Kidney epithelial cell (primary cell): ENCODE data around the gene PARPBP. TPM values are rescaled to one million over a fixed set of nuclear protein-coding genes. Genes with fewer than 3 reads are reported as not detected.
A peak's percentile ranks its signal among the peaks of the same experiment; 100 is the strongest.
"Not testable (repeated sequence)": the region's sequence is repeated elsewhere in the genome, so short reads cannot be mapped to it uniquely, and the experiment has no call there.

Experiments used
- DNase-seq: peaks from one replicate; pipeline ENCODE4 v3.0.0-alpha.2; 2010; ENCODE audit warnings: low read depth
- H3K27me3 ChIP-seq: 2 replicates; pipeline ENCODE4 v1.6.0; 2011; ENCODE audit warnings: low read length; ENCODE audit not compliant: control insufficient read depth, insufficient read depth
- H3K36me3 ChIP-seq: 2 replicates; pipeline ENCODE4 v1.5.1; 2011; ENCODE audit warnings: low read length; ENCODE audit not compliant: control insufficient read depth, insufficient read depth
- H3K4me3 ChIP-seq: 2 replicates; pipeline ENCODE4 v1.5.1; 2011; ENCODE audit warnings: low read depth, mild to moderate bottlenecking, control low read depth, low read length
- total RNA-seq: library from RNA; depleted of rRNA; stranded (reverse); fragments of >200 nt; gene quantifications from 2 replicates; pipeline ENCODE4 v1.2.3, GENCODE V29; 2015
- TF ChIP-seq, protein P1 (sequence below): IDR thresholded peaks from 2 replicates; pipeline ENCODE4 v1.5.1; 2011; ENCODE audit warnings: mild to moderate bottlenecking, moderate library complexity, low read length, control low read depth, inconsistent platforms; ENCODE audit not compliant: insufficient read depth, poor library complexity, severe bottlenecking

The PARPBP gene, protein sequence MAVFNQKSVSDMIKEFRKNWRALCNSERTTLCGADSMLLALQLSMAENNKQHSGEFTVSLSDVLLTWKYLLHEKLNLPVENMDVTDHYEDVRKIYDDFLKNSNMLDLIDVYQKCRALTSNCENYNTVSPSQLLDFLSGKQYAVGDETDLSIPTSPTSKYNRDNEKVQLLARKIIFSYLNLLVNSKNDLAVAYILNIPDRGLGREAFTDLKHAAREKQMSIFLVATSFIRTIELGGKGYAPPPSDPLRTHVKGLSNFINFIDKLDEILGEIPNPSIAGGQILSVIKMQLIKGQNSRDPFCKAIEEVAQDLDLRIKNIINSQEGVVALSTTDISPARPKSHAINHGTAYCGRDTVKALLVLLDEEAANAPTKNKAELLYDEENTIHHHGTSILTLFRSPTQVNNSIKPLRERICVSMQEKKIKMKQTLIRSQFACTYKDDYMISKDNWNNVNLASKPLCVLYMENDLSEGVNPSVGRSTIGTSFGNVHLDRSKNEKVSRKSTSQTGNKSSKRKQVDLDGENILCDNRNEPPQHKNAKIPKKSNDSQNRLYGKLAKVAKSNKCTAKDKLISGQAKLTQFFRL
- 5.6 and 5.9 TPM in 2 replicates for total RNA-seq

DNA sequence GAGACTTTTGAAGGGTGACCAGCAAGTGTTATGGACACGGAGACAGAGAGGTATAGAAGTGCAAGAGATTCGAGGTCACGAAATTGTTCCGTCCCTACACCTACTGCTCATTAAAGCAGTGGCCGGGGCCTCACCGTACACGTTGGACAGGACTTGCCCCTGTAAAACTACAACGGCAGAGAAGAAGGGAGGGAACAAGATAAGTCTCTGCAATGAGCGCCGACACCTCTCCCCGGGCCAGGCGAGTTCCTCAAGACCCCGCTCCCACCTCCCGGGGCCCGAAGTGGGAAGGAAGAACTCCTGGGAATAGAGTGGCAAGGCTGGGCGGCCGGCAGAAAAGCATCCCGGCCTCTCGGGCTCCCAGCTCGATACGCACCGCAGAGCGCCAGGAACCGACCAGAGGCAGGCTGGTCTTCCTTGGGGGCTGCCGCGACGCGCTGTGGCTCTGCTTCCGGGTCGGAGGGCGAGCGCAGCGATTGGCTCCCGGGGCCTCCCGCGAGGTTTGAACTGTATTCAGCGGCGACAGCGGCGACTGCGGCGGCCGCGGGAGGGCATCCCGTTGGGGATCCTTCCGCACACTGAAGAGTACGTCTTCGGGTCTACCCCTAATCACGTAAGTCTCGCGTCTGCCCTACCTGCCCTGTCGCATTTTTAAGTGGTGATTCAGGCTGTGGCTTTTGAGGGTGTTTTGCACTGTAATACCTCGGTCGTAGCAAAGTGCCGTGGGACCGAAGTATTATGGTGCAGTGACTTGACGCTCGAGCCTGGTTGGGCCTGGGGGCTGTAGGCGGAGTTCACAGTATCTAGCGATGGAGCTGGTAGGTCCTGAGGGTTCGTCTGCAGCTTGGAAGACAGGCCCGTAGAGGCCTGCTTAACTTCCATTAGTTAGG, at the start of gene PARPBP, which contains the start of gene NUP37:
Gene PARPBP, plus strand, starts transcription at position 510 of the 890 bp plus-strand sequence. CDS start 3,706 bp downstream, outside the sequence.
Gene NUP37, minus strand, starts transcription at position 441 of the 890 bp plus-strand sequence. CDS start 1,596 bp downstream, outside the sequence.
- H3K4me3 ChIP-seq: peak within 1 kb of the TSS; percentile 94
- DNase-seq: peak; percentile 52
- H3K27me3 ChIP-seq: no peaks in the 10 kb centered on the region
- TF ChIP-seq, protein P1, sequence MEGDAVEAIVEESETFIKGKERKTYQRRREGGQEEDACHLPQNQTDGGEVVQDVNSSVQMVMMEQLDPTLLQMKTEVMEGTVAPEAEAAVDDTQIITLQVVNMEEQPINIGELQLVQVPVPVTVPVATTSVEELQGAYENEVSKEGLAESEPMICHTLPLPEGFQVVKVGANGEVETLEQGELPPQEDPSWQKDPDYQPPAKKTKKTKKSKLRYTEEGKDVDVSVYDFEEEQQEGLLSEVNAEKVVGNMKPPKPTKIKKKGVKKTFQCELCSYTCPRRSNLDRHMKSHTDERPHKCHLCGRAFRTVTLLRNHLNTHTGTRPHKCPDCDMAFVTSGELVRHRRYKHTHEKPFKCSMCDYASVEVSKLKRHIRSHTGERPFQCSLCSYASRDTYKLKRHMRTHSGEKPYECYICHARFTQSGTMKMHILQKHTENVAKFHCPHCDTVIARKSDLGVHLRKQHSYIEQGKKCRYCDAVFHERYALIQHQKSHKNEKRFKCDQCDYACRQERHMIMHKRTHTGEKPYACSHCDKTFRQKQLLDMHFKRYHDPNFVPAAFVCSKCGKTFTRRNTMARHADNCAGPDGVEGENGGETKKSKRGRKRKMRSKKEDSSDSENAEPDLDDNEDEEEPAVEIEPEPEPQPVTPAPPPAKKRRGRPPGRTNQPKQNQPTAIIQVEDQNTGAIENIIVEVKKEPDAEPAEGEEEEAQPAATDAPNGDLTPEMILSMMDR: no peak
- H3K36me3 ChIP-seq: no peaks in the 10 kb centered on the region

DNA sequence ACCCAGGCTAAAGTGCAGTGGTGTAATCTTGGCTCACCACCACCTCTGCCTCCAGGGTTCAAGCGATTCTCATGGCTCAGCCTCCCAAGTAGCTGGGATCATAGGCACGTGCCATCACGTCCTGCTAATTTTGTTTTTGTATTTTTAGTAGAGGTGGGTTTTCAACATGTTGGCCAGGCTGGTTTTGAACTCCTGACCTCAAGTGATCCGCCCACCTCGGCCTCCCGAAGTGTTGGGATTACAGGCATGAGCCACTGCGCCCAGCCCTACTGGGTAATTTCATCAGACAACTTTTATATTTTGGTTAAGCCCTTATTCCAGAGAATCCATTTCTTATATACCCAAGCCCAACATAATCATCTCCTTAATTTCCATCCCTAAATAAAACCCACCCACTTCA, 47.9 kb upstream of the PARPBP start:
- not testable (repeated sequence) for DNase-seq, H3K36me3 ChIP-seq, H3K27me3 ChIP-seq, H3K4me3 ChIP-seq

DNA sequence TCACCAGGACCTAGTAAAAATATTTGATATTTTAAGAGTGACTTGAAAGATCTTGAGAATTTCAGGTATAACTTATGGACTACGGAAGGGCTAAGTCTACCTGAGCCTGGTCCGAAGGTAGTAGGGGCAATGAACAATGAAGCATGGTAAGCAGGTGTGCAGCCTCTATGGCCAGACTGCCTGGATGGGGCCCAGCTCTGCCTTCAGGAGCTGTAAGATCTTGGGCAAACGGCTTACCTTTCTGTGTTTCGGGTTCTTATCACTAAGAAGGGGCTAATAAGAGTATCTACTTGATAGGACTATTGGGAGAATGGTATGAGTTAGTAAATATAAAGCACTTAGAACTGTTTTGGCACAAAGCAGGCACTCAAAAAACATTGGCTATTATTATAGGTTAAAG, 39.1 kb upstream of the PARPBP start:
- no peaks in the 10 kb centered on the region for H3K27me3 ChIP-seq
- no peak for DNase-seq
- H3K36me3 ChIP-seq: peaks cover 1% of the 10 kb centered on the region
- TF ChIP-seq, protein P1: no peak
- H3K4me3 ChIP-seq: no peak overlapping the region

DNA sequence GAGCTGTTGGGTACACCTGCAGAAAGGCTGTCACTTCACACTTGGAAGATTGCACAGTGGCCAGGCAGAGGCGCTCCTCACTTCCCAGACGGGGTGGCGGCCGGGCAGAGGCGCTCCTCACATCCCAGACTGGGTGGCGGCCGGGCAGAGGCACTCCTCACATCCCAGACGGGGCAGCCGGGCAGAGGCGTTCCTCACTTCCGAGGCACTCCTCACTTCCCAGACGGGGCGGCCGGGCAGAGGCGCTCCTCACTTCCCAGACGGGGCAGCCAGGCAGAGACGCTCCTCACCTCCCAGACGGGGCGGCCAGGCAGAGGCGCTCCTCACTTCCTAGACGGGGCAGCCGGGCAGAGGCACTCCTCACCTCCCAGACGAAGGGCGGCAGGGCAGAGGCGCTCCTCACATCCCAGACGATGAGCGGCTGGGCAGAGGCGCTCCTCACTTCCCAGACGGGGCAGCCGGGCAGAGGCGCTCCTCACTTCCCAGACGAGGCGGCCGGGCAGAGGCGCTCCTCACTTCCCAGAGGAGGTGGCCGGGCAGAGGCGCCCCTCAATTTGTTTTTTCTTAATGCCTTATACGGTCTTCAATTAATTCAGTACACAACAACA, 30.7 kb upstream of the PARPBP start:
- H3K4me3 ChIP-seq, H3K36me3 ChIP-seq, H3K27me3 ChIP-seq, DNase-seq: not testable (repeated sequence)

DNA sequence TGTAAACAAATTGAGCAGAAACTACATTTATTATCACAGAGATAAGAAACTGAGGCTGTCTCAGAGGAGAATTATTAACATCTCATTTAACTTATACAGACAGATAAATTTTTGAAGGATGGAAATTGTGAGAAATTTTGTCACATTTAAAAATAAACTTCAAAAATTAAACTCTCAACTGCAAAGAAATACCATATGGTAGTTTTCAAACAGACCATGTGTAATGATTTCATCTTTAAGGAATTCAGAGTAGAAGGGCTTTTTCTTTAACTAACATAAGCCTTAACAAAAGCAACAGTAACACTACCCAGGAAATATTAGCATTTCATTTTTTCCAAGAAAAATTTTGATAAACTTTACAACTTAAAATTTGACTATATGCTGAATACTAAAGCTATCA, 26.7 kb upstream of the PARPBP start:
- TF ChIP-seq, protein P1: no peak
- H3K36me3 ChIP-seq: no peaks in the 10 kb centered on the region
- no peak overlapping the region for H3K4me3 ChIP-seq
- H3K27me3 ChIP-seq: no peaks in the 10 kb centered on the region
- DNase-seq: no peak

DNA sequence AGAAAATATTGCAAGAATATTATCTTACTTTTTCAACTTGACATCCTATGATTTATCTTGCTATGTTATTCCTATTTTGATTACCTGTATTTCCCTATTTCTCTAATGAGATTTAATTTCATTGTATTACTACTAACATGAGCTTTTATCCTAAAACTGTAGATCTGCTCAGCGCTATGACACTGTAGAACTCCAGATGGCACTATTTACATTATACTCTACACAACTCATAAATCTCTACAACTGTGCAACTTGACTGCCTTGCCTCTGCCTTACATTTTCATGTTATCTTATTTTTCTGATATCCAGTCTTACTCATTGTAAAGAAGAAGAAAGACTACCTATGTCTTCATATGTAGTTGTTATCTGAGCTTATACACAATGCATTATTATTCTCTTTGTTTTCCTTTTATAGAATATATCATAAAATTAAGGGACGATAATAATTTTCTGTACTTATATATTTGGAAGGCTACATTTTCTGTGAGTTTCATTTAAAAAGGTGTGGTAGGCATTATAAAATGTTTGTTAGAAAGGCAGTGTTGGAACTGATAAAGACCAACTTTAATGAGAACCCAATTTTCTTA, 24.2 kb upstream of the PARPBP start:
- DNase-seq: no peak
- TF ChIP-seq, protein P1: peak; percentile 33
- H3K36me3 ChIP-seq: peaks cover 2% of the 10 kb centered on the region

More for the DNA sequence above, 24.2 kb upstream of the PARPBP start:
- Histone ChIP-seq H3K27me3 (no peaks in the 10 kb centered on the region), H3K4me3 (no peak overlapping the region)
